Measurements from ENCODE around the gene SETDB2. TPM values are rescaled to one million over a fixed set of nuclear protein-coding genes. Genes with fewer than 3 reads are reported as not detected.
A peak's percentile ranks its signal among the peaks of the same experiment; 100 is the strongest.
"Not testable (repeated sequence)": the region's sequence is repeated elsewhere in the genome, so short reads cannot be mapped to it uniquely, and the experiment has no call there.

SETDB2 gene
- total RNA-seq, 4 donors from 2014 or later: 10.0 to 13.4 (median 10.6) TPM

- H3K4me3 ChIP-seq: no peak overlapping the region
- WGBS, 2 donors (ENCODE audit: low coverage in 1 of 2): 72 to 88% methylated on average over 4 to 5 of the region's 5 CpGs
- no peak for ATAC-seq
- no peaks in the 10 kb centered on the region for H3K4me1 ChIP-seq
- H3K27me3 ChIP-seq: no peaks in the 10 kb centered on the region
- H3K9me3 ChIP-seq: no peaks in the 10 kb centered on the region
- TF ChIP-seq POLR2A (IDR thresholded peaks at IDR 0.05): no peak
- TF ChIP-seq EP300 (IDR thresholded peaks at IDR 0.05): no peak
- TF ChIP-seq CTCF (IDR thresholded peaks at IDR 0.05): no peak
- TF ChIP-seq POLR2AphosphoS5 (IDR thresholded peaks at IDR 0.05): no peak
- H3K36me3 ChIP-seq: peaks cover 0 to 80% of the 10 kb centered on the region in 2 donors
- no peak overlapping the region for H3K27ac ChIP-seq
These were observed 37.7 kb downstream of the SETDB2 start for GRCh38 chr13:49481788-49482187.

GRCh38 chr13:49488563-49488962, 44.5 kb downstream of the SETDB2 start:
- no peak for ATAC-seq
- 96% methylated on average over 2 of the region's 2 CpGs for WGBS, 2 donors (ENCODE audit: low coverage in 1 of 2)
- Histone ChIP-seq H3K4me1 (no peaks in the 10 kb centered on the region), H3K27me3 (no peaks in the 10 kb centered on the region), H3K9me3 (no peaks in the 10 kb centered on the region), H3K27ac (no peak overlapping the region), H3K4me3 (no peak overlapping the region), H3K36me3 (peaks cover 0 to 71% of the 10 kb centered on the region in 2 donors)
- TF ChIP-seq EP300 (IDR thresholded peaks at IDR 0.05): no peak
- TF ChIP-seq POLR2A (IDR thresholded peaks at IDR 0.05): no peak
- no peak for TF ChIP-seq CTCF (IDR thresholded peaks at IDR 0.05)
- TF ChIP-seq POLR2AphosphoS5 (IDR thresholded peaks at IDR 0.05): no peak

GRCh38 chr13:49494645-49495044, 50.6 kb downstream of the SETDB2 start:
- no peaks in the 10 kb centered on the region for H3K9me3 ChIP-seq
- peak overlapping the region; percentile 43 to 63 for H3K4me3 ChIP-seq
- TF ChIP-seq POLR2A (IDR thresholded peaks at IDR 0.05) (no peak), CTCF (IDR thresholded peaks at IDR 0.05) (no peak), POLR2AphosphoS5 (IDR thresholded peaks at IDR 0.05) (no peak), EP300 (IDR thresholded peaks at IDR 0.05) (no peak)
- peaks cover 0 to 11% (median 0%) of the 10 kb centered on the region in 3 donors for H3K4me1 ChIP-seq
- H3K36me3 ChIP-seq: peaks cover 0 to 18% of the 10 kb centered on the region in 2 donors
- H3K27me3 ChIP-seq: no peaks in the 10 kb centered on the region
- WGBS, 2 donors (ENCODE audit: low coverage in 1 of 2): 55 to 57% methylated on average over 2 of the region's 2 CpGs
- ATAC-seq: no peak
- peak overlapping the region; percentile 72 to 96 (median 94) for H3K27ac ChIP-seq

- ATAC-seq: peak; percentile 90
- no peaks in the 10 kb centered on the region for H3K9me3 ChIP-seq
- H3K27me3 ChIP-seq: no peaks in the 10 kb centered on the region
- peak in 3 of 4 experiments; percentile 8 to 37 (median 19) for TF ChIP-seq CTCF (IDR thresholded peaks at IDR 0.05)
- TF ChIP-seq POLR2AphosphoS5 (IDR thresholded peaks at IDR 0.05): peak; percentile 50
- no peak for TF ChIP-seq EP300 (IDR thresholded peaks at IDR 0.05)
- TF ChIP-seq POLR2A (IDR thresholded peaks at IDR 0.05): peak; percentile 48 to 52
- H3K36me3 ChIP-seq: peaks cover 0 to 11% of the 10 kb centered on the region in 2 donors
- H3K4me1 ChIP-seq: peaks cover 0 to 11% (median 0%) of the 10 kb centered on the region in 3 donors
- peak within 1 kb of the TSS; percentile 43 to 63 for H3K4me3 ChIP-seq
- WGBS, 2 donors (ENCODE audit: low coverage in 1 of 2): 33% methylated on average over 8 of the region's 71 CpGs; no CpG with 5 or more reads in 1 of the 2 donors
- H3K27ac ChIP-seq: peak within 1 kb of the TSS; percentile 72 to 96 (median 94)
These were observed 52.0 kb downstream of the SETDB2 start, which contains the start of gene PHF11 for GRCh38 chr13:49495783-49496762. Gene PHF11, plus strand, starts transcription at chr13:49495953. Its CDS starts 49 bp downstream, at chr13:49496002.

GRCh38 chr13:49496837-49497236, 52.8 kb downstream of the SETDB2 start:
- Histone ChIP-seq H3K4me3 (peak overlapping the region in 1 of 2 donors; percentile 63), H3K4me1 (peaks cover 0 to 11% (median 0%) of the 10 kb centered on the region in 3 donors), H3K27ac (peak overlapping the region in 3 of 4 donors; percentile 69 to 95 (median 92))
- not testable (repeated sequence) for H3K27me3 ChIP-seq, H3K36me3 ChIP-seq, H3K9me3 ChIP-seq, ATAC-seq
- WGBS, 2 donors (ENCODE audit: low coverage in 1 of 2): 81 to 87% methylated on average over 5 of the region's 11 CpGs
